Transverse colon (tissue), 4 donors: ENCODE measurements around the gene CNTN4. TPM values are rescaled to one million over a fixed set of nuclear protein-coding genes. Genes with fewer than 3 reads are reported as not detected.

ENCODE experiments used
- DNase-seq: peaks from one replicate; pipeline ENCODE4 v3.0.0-alpha.2; 2019
- H3K27ac ChIP-seq, 4 donors: fragments of 200-600 bp; sonication (generic); 2 replicates each; pipeline ENCODE4 v1.5.1; 2016 to 2018; ENCODE audit warnings: inconsistent platforms in 4 of 4
- H3K27me3 ChIP-seq: fragments of 200-600 bp; sonication (generic); 2 replicates; pipeline ENCODE4 v1.5.1; 2017; ENCODE audit warnings: inconsistent platforms
- H3K36me3 ChIP-seq, 4 donors: fragments of 200-600 bp; sonication (generic); 2 replicates each; pipeline ENCODE4 v1.5.1; 2017 to 2019; ENCODE audit warnings: inconsistent platforms in 4 of 4
- H3K4me1 ChIP-seq, 4 donors: fragments of 200-600 bp; sonication (generic); 2 replicates each; pipeline ENCODE4 v1.5.1; 2017 to 2020; ENCODE audit warnings: inconsistent platforms in 4 of 4
- H3K4me3 ChIP-seq, 4 donors: fragments of 200-600 bp; sonication (generic); 1 replicate in 1 of 4; 2 replicates in 3 of 4; pipeline versions ENCODE4 v1.5.1 to v1.6.1; 2017 to 2019; ENCODE audit warnings: inconsistent platforms in 4 of 4
- H3K9me3 ChIP-seq, 2 donors: fragments of 200-600 bp; sonication (generic); 2 replicates each; pipeline ENCODE4 v1.5.1; 2017 to 2019; ENCODE audit warnings: inconsistent platforms in 2 of 2
- CTCF ChIP-seq, 5 experiments: fragments of 200-600 bp in 3 of 5; fragments of 450-650 bp in 2 of 5; sonication (generic) in 3 of 5; IDR thresholded peaks; 1 replicate in 2 of 5; 2 replicates in 3 of 5; pipeline ENCODE4 v1.5.1; 2016 to 2017; ENCODE audit warnings: antibody characterized with exemption in 5 of 5, inconsistent platforms in 3 of 5, mild to moderate bottlenecking in 2 of 5, moderate library complexity in 1 of 5
- EP300 ChIP-seq: sonication (generic); formaldehyde crosslinking; IDR thresholded peaks from one replicate; pipeline ENCODE4 v1.6.1; 2017; ENCODE audit warnings: antibody characterized with exemption, low read depth
- POLR2A ChIP-seq: fragments of 450-650 bp; IDR thresholded peaks from one replicate; pipeline ENCODE4 v1.6.1; 2016; ENCODE audit warnings: antibody characterized with exemption, mild to moderate bottlenecking, moderate library complexity
- POLR2AphosphoS5 ChIP-seq, 3 donors: sonication (generic); formaldehyde crosslinking; IDR thresholded peaks; one replicate each; pipeline ENCODE4 v1.6.1; 2016; ENCODE audit warnings: antibody characterized with exemption in 3 of 3
- WGBS, 2 donors: methylation state at CpG; one replicate each; pipeline ENCODE4 v1.1.5; 2018; ENCODE audit warnings: low coverage in 1 of 2; 5-methylcytosine and 5-hydroxymethylcytosine counted together
- in situ Hi-C, 4 donors: fragments of 200-750 bp; cut with MboI; loops; one replicate each; pipeline versions ENCODE4 v1.15.0 to v1.15.1; 2017; ENCODE audit warnings: low sequenced_read_pairs in 3 of 4, low pct_ligation_motif_present in 1 of 4, low pct_unique_long_range_greater_than_20kb in 1 of 4
- intact Hi-C: fragments of 100-400 bp; cut with DNase I; formaldehyde crosslinking; loops from one replicate; pipeline ENCODE4 v1.15.1; 2023; ENCODE audit warnings: low total_unique reads
- small RNA-seq, 4 donors: library from RNA; depleted of rRNA; stranded (forward); fragments of <200 nt; gene quantifications; one replicate each; pipeline ENCODE3, GENCODE V24; 2016
- total RNA-seq, 4 donors: library from RNA; depleted of rRNA; stranded (reverse); fragments of >200 nt; gene quantifications; one replicate each; pipeline ENCODE4 v1.1.0, GENCODE V29; 2016

The CNTN4 gene
- total RNA-seq, 4 donors from 2014 or later, result 17.6 to 49.0 (median 17.8) TPM

- Histone ChIP-seq H3K27me3 (peaks cover 3% of the 10 kb centered on the region), H3K36me3 (no peaks in the 10 kb centered on the region), H3K27ac (no peak overlapping the region), H3K4me3 (no peak overlapping the region), H3K4me1 (no peaks in the 10 kb centered on the region), H3K9me3 (no peaks in the 10 kb centered on the region)
- intact Hi-C loops, result no loop called here
- 76 to 78% methylated on average over 4 of the region's 4 CpGs for WGBS, 2 donors
- no peak for TF ChIP-seq POLR2AphosphoS5 (IDR thresholded peaks at IDR 0.05)
- no peak for TF ChIP-seq EP300
- no peak for TF ChIP-seq CTCF (IDR thresholded peaks at IDR 0.05)
- in situ Hi-C loops, result no loop called here
- no peak for DNase-seq
Observed at GRCh38 chr3:3105815-3106214, 1007.1 kb downstream of the CNTN4 start.

GRCh38 chr3:3107181-3107580 lies 1008.5 kb downstream of the CNTN4 start:
- in situ Hi-C loops, result no loop called here
- Histone ChIP-seq H3K4me1 (no peaks in the 10 kb centered on the region), H3K27ac (no peak overlapping the region), H3K9me3 (no peaks in the 10 kb centered on the region), H3K27me3 (peaks cover 3% of the 10 kb centered on the region), H3K4me3 (no peak overlapping the region), H3K36me3 (no peaks in the 10 kb centered on the region)
- WGBS, 2 donors, result 97 to 100% methylated on average over 3 of the region's 3 CpGs
- DNase-seq, result no peak
- intact Hi-C loops, result no loop called here
- TF ChIP-seq EP300, result no peak
- TF ChIP-seq POLR2A, result no peak
- TF ChIP-seq CTCF (IDR thresholded peaks at IDR 0.05), result no peak
- TF ChIP-seq POLR2AphosphoS5 (IDR thresholded peaks at IDR 0.05), result no peak

Small RNAs within 50 kb of the gene (small RNA-seq; reads per million reads assigned to genes)
- gene RF00416 (0 reads per million in 4 donors), gene RN7SKP144 (0 reads per million in 4 donors)
